H1 (cell line): Measurements from ENCODE around the gene GADD45B. TPM values are rescaled to one million over a fixed set of nuclear protein-coding genes. Genes with fewer than 3 reads are reported as not detected.

ENCODE experiments used
- CTCF ChIA-PET: fragments of 300-600 bp; sonication (Branson Sonifier 250); formaldehyde crosslinking; loops from one replicate; lab custom pipeline; 2021; ENCODE audit not compliant: partially characterized antibody; lab: Charles Lee
- POLR2A ChIA-PET: fragments of 300-600 bp; sonication (Branson Sonifier 250); formaldehyde crosslinking; loops from one replicate; lab custom pipeline; 2021; ENCODE audit warnings: inconsistent platforms; ENCODE audit not compliant: partially characterized antibody; lab: Charles Lee
- DNase-seq, 2 experiments: peaks; one replicate each; pipeline versions ENCODE4 v3.0.0 to v3.0.0-alpha.2; 2010 to 2022; ENCODE audit warnings: low spot score in 2 of 2, low read depth in 1 of 2, mixed read lengths in 1 of 2
- FAIRE-seq: peaks from 2 replicates; lab custom pipeline; 2011; peaks lifted over from hg19 to GRCh38; lab: Jason Lieb, UNC
- H2AFZ ChIP-seq: 2 replicates; pipeline ENCODE4 v1.8.1; 2012; ENCODE audit warnings: low read length, inconsistent platforms
- H2AK5ac ChIP-seq: 2 replicates; pipeline ENCODE4 v1.6.1; 2013; ENCODE audit warnings: low read depth, low read length
- H2BK120ac ChIP-seq: replicated peaks from 2 replicates; pipeline ENCODE3; 2013; ENCODE audit warnings: low read depth, low read length, inconsistent platforms
- H2BK12ac ChIP-seq: 2 replicates; pipeline ENCODE4 v1.6.1; 2013; ENCODE audit warnings: low read depth, low read length
- H2BK15ac ChIP-seq: 2 replicates; pipeline ENCODE4 v1.6.1; 2013; ENCODE audit warnings: low read length
- H2BK20ac ChIP-seq: 2 replicates; pipeline ENCODE4 v1.6.1; 2013; ENCODE audit warnings: low read length
- H2BK5ac ChIP-seq: 2 replicates; pipeline ENCODE4 v1.6.1; 2013; ENCODE audit warnings: low read depth, low read length
- H3K14ac ChIP-seq: 2 replicates; pipeline ENCODE4 v1.6.1; 2013; ENCODE audit warnings: inconsistent platforms; ENCODE audit not compliant: insufficient read length
- H3K18ac ChIP-seq: 2 replicates; pipeline ENCODE4 v1.6.1; 2013; ENCODE audit warnings: low read length; ENCODE audit errors: extremely low read depth
- H3K23ac ChIP-seq: 2 replicates; pipeline ENCODE4 v1.6.1; 2013; ENCODE audit warnings: inconsistent platforms; ENCODE audit not compliant: insufficient read length
- H3K23me2 ChIP-seq: 2 replicates; pipeline ENCODE4 v1.6.1; 2013; ENCODE audit warnings: low read depth, low read length
- H3K27ac ChIP-seq: 2 replicates; pipeline ENCODE4 v1.6.1; 2011; ENCODE audit warnings: low read depth, low read length, inconsistent platforms
- H3K27me3 ChIP-seq, 4 experiments: replicated peaks in 1 of 4; 1 replicate in 1 of 4; 2 replicates in 3 of 4; pipeline versions ENCODE4 v1.6.1 to v1.8.1; 2011 to 2013; ENCODE audit warnings: low read length in 3 of 4, mild to moderate bottlenecking in 3 of 4, inconsistent platforms in 2 of 4, mixed read lengths in 2 of 4, moderate library complexity in 1 of 4; ENCODE audit not compliant: control insufficient read depth in 3 of 4, insufficient read depth in 3 of 4; ENCODE audit errors: extremely low read depth in 1 of 4
- H3K36me3 ChIP-seq, 4 experiments: 2 replicates each; pipeline versions ENCODE4 v1.6.1 to v1.8.1; 2011 to 2013; ENCODE audit warnings: mild to moderate bottlenecking in 4 of 4, low read length in 3 of 4, moderate library complexity in 2 of 4, control low read depth in 1 of 4, inconsistent platforms in 1 of 4; ENCODE audit not compliant: insufficient read depth in 4 of 4, control insufficient read depth in 2 of 4
- H3K4ac ChIP-seq: replicated peaks from 2 replicates; pipeline ENCODE3; 2013; ENCODE audit warnings: low read length, low read depth, mixed read lengths, inconsistent platforms; ENCODE audit not compliant: insufficient read length
- H3K4me1 ChIP-seq, 4 experiments: replicated peaks in 1 of 4; 1 replicate in 1 of 4; 2 replicates in 3 of 4; pipeline versions ENCODE4 v1.6.1 to v1.8.1; 2011 to 2013; ENCODE audit warnings: low read length in 3 of 4, inconsistent platforms in 2 of 4, mixed read lengths in 1 of 4; ENCODE audit not compliant: insufficient read depth in 4 of 4, control insufficient read depth in 3 of 4
- H3K4me2 ChIP-seq, 2 experiments: 2 replicates each; pipeline versions ENCODE4 v1.6.1 to v1.8.1; 2011 to 2013; ENCODE audit warnings: low read depth in 2 of 2, low read length in 2 of 2, control low read depth in 1 of 2, inconsistent platforms in 1 of 2, mild to moderate bottlenecking in 1 of 2; ENCODE audit not compliant: insufficient read depth in 1 of 2
- H3K4me3 ChIP-seq, 4 experiments: fragments of 200-600, 300-600 bp in 1 of 4; sonication (generic), shearing (Covaris generic), sonication (Bioruptor Twin) in 1 of 4; 2 replicates each; pipeline versions ENCODE4 v1.5.1 to v1.8.1; 2011 to 2016; ENCODE audit warnings: low read length in 4 of 4, low read depth in 3 of 4, control low read depth in 2 of 4, inconsistent platforms in 2 of 4, mild to moderate bottlenecking in 2 of 4, mixed read lengths in 1 of 4, moderate library complexity in 1 of 4; ENCODE audit not compliant: insufficient read depth in 2 of 4; ENCODE audit errors: extremely low read depth in 1 of 4
- H3K56ac ChIP-seq: replicated peaks from 2 replicates; pipeline ENCODE3; 2013; ENCODE audit warnings: low read depth, mild to moderate bottlenecking, mixed read lengths, low read length, inconsistent platforms; ENCODE audit not compliant: insufficient read length
- H3K79me1 ChIP-seq: 2 replicates; pipeline ENCODE4 v1.6.1; 2013; ENCODE audit warnings: low read depth, low read length, control low read depth
- H3K79me2 ChIP-seq, 2 experiments: 2 replicates each; pipeline versions ENCODE4 v1.6.1 to v1.8.1; 2012 to 2013; ENCODE audit warnings: low read length in 2 of 2, mild to moderate bottlenecking in 2 of 2, inconsistent platforms in 1 of 2; ENCODE audit not compliant: insufficient read depth in 2 of 2, control insufficient read depth in 1 of 2
- H3K9ac ChIP-seq, 4 experiments: replicated peaks in 1 of 4; 1 replicate in 1 of 4; 2 replicates in 3 of 4; pipeline versions ENCODE4 v1.6.1 to v1.8.1; 2011 to 2013; ENCODE audit warnings: low read depth in 3 of 4, low read length in 3 of 4, control low read depth in 2 of 4, mild to moderate bottlenecking in 2 of 4, moderate library complexity in 2 of 4, inconsistent platforms in 1 of 4; ENCODE audit errors: extremely low read depth in 1 of 4
- H3K9me3 ChIP-seq, 2 experiments: 2 replicates each; pipeline versions ENCODE4 v1.6.1 to v1.8.1; 2012 to 2013; ENCODE audit warnings: mild to moderate bottlenecking in 2 of 2, moderate library complexity in 2 of 2, control low read depth in 1 of 2, inconsistent platforms in 1 of 2, low read depth in 1 of 2, low read length in 1 of 2, mixed read lengths in 1 of 2; ENCODE audit not compliant: insufficient read depth in 2 of 2
- H4K20me1 ChIP-seq, 2 experiments: replicated peaks in 1 of 2; 2 replicates each; pipeline versions ENCODE3 to v1.8.1; 2011 to 2013; ENCODE audit warnings: inconsistent platforms in 2 of 2, low read length in 2 of 2, mild to moderate bottlenecking in 1 of 2; ENCODE audit not compliant: insufficient read depth in 2 of 2, control insufficient read depth in 1 of 2
- H4K5ac ChIP-seq: 2 replicates; pipeline ENCODE4 v1.6.1; 2013; ENCODE audit warnings: low read length, low read depth, mixed read lengths, inconsistent platforms; ENCODE audit not compliant: insufficient read length
- H4K8ac ChIP-seq: 2 replicates; pipeline ENCODE4 v1.8.0; 2013; ENCODE audit warnings: mild to moderate bottlenecking, moderate library complexity, low read length, inconsistent platforms; ENCODE audit not compliant: insufficient read depth; ENCODE audit errors: extremely low read depth
- H4K91ac ChIP-seq: replicated peaks from 2 replicates; pipeline ENCODE3; 2013; ENCODE audit warnings: low read length, mixed read lengths, inconsistent platforms; ENCODE audit not compliant: insufficient read length
- CHD2 ChIP-seq: IDR thresholded peaks from 2 replicates; pipeline ENCODE4 v1.6.1; 2012; ENCODE audit warnings: low read length, improper control_type of control experiment
- KDM4A ChIP-seq: IDR thresholded peaks from one replicate; pipeline ENCODE4 v1.7.1; 2012; ENCODE audit warnings: low read depth, mild to moderate bottlenecking, moderate library complexity, low read length, inconsistent platforms; ENCODE audit not compliant: severe bottlenecking
- POLR2A ChIP-seq, 2 experiments: IDR thresholded peaks; 1 replicate in 1 of 2; 2 replicates in 1 of 2; pipeline ENCODE4 v1.6.1; 2011; ENCODE audit warnings: low read depth in 2 of 2, low read length in 2 of 2, mild to moderate bottlenecking in 2 of 2; ENCODE audit errors: control extremely low read depth in 1 of 2
- SP2 ChIP-seq: IDR thresholded peaks from 2 replicates; pipeline ENCODE4 v1.6.1; 2012; ENCODE audit warnings: mild to moderate bottlenecking, low read length, inconsistent platforms
- TAF1 ChIP-seq: IDR thresholded peaks from 2 replicates; pipeline ENCODE4 v1.6.1; 2011; ENCODE audit warnings: mild to moderate bottlenecking, low read depth, low read length
- ZNF274 ChIP-seq: IDR thresholded peaks from 2 replicates; pipeline ENCODE4 v1.7.0; 2012; ENCODE audit warnings: low read length, borderline replicate concordance; ENCODE audit errors: extremely low read depth
- WGBS, 2 experiments: shearing (Covaris generic) in 1 of 2; methylation state at CpG; one replicate each; pipeline versions ENCODE4 v1.1.6 to v1.1.7; 2013 to 2015; ENCODE audit warnings: low lambda C conversion rate in 2 of 2, mixed read lengths in 2 of 2, inconsistent platforms in 1 of 2, low coverage in 1 of 2, missing lambda C conversion rate in 1 of 2; ENCODE audit not compliant: insufficient replicate concordance in 2 of 2, insufficient coverage in 1 of 2, insufficient read length in 1 of 2; ENCODE audit errors: extremely low coverage in 1 of 2, missing lambda C conversion rate in 1 of 2; 5-methylcytosine and 5-hydroxymethylcytosine counted together
- polyA plus RNA-seq, 7 experiments: library from polyadenylated mRNA; depleted of rRNA in 3 of 7; stranded (reverse) in 5 of 7; unstranded in 2 of 7; fragments of >200 nt in 5 of 7; fragments of 200-250 nt in 2 of 7; gene quantifications; 1 replicate in 5 of 7; 2 replicates in 1 of 7; 4 replicates in 1 of 7; pipeline versions ENCODE4 v1.2.1 to v1.2.3, GENCODE V29; 2011 to 2013; ENCODE audit warnings: missing spikeins in 2 of 7, mixed read lengths in 2 of 7
- total RNA-seq: library from RNA; stranded (reverse); fragmentation: NEBNext Ultra II Directional; extraction: Animal tissue kit (Norgen Biotek cat#: 25700); gene quantifications from 2 replicates; pipeline ENCODE4 v1.2.1, GENCODE V29; 2021

GADD45B gene
- total and polyA plus RNA-seq, 2 of the 8 experiments (the other 6 are each of a cell fraction or from before 2014, with no cell fraction given) = 7.4 to 11.4 TPM

DNA sequence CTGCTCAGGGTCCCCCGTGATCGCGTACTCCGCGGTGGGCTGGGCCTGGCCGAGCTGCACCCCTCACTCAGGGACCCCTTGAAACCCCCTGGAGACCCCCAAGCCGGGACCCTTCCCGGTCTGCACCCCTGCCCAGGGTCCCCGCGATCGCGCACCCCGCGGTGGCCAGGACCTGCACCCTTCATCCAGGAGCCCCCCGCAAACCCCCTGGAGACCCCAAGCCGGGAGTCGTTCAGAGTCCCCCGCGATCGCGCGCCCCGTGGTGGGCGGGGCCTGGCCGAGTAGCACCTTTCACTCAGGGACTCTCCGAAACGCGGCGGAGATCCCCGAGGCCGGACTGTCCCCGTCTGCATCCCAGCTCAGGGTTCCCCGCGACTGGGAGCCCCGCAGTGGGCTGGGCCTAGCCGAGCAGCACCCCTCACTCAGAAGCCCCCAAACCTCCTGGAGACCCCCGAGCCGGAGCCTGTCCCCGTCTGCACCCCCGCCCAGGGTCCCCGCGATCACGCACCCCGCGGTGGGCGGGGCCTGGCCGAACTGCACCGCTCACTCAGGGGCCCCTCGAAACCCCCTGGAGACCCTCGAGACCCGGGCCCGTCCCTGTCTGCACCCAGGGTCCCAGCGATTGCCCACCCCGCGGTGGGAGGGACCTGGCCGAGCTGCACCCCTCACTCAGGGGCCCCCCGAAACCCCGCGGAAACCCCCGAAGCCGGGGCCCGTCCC, 19.9 kb upstream of the GADD45B start:
- no peak overlapping the region for H2BK120ac ChIP-seq
- peaks cover 0 to 5% (median 3%) of the 10 kb centered on the region in 4 experiments; a peak in 5 of 7 replicates for H3K4me1 ChIP-seq
- H4K8ac ChIP-seq = no peak overlapping the region
- peak overlapping the region; percentile 57 to 99 (median 74); a peak in 6 of 7 replicates for H3K9ac ChIP-seq
- no peaks in the 10 kb centered on the region for H3K23me2 ChIP-seq
- H3K79me1 ChIP-seq = peaks cover 9% of the 10 kb centered on the region
- no peaks in the 10 kb centered on the region for H3K9me3 ChIP-seq
- peak overlapping the region; percentile 46 for H3K56ac ChIP-seq
- FAIRE-seq (no peak), DNase-seq (no peak)
- no peak overlapping the region for H2BK20ac ChIP-seq
- H3K27ac ChIP-seq = no peak overlapping the region; the same call in 1 of the 2 replicates
- H3K4me2 ChIP-seq = peak overlapping the region; percentile 81
- no peak overlapping the region for H4K91ac ChIP-seq
- H3K27me3 ChIP-seq = no peaks in the 10 kb centered on the region
- no peak overlapping the region for H4K5ac ChIP-seq
- peak overlapping the region; percentile 83 to 100 (median 85) for H3K4me3 ChIP-seq
- H2AK5ac ChIP-seq = no peak overlapping the region
- H3K79me2 ChIP-seq = peaks cover 25 to 54% of the 10 kb centered on the region in 2 experiments
- H3K18ac ChIP-seq = peak overlapping the region; percentile 32; the same call in 1 of the 2 replicates
- H3K23ac ChIP-seq = no peak overlapping the region
- no peak overlapping the region for H2BK15ac ChIP-seq
- no peak overlapping the region for H2BK12ac ChIP-seq
- no peaks in the 10 kb centered on the region for H3K36me3 ChIP-seq
- H4K20me1 ChIP-seq = peaks cover 26 to 30% of the 10 kb centered on the region in 2 experiments
- H2AFZ ChIP-seq = no peak overlapping the region
- WGBS, 2 experiments = 4% methylated on average over 21 of the region's 62 CpGs; no CpG with 5 or more reads in 1 of the 2 experiments
- no peak overlapping the region for H3K14ac ChIP-seq
- no peak overlapping the region for H3K4ac ChIP-seq
- ChIA-PET CTCF (interaction anchor here (0.8 to 3.8 kb wide), 4 partner anchors 9 to 158 kb away, joined by 3 to 15 read pairs (median 4); no protein-coding TSS in a partner anchor), POLR2A (interaction anchor here (0.5 to 6.4 kb wide), 13 partner anchors 9 to 178 kb away, joined by 3 to 76 read pairs (median 4); partner anchors contain the start of genes GADD45B and TIMM13)
- TF ChIP-seq CHD2 (no peak), ZNF274 (no peak), POLR2A (IDR thresholded peaks at IDR 0.05; ENCODE audit: control extremely low read depth in 1 of 2, low read depth in 2 of 2, low read length in 2 of 2) (0 out of 3 replicates have a peak, but pooled peaks of 1 of the 2 experiments have one; percentile 3), SP2 (no peak), KDM4A (peak; percentile 27), TAF1 (0 out of 2 replicates have a peak, but pooled peaks have one; percentile 9)
- no peak overlapping the region; the same call in 1 of the 2 replicates for H2BK5ac ChIP-seq
